NAMALWA (cell line): ENCODE measurements around the gene GGT7.
"Not testable (repeated sequence)": the region's sequence is repeated elsewhere in the genome, so short reads cannot be mapped to it uniquely, and the experiment has no call there.

Experiments used
- DNase-seq: peaks from one replicate; pipeline ENCODE4 v3.0.0-alpha.2; 2015; ENCODE audit warnings: low spot score

Gene GGT7

DNA sequence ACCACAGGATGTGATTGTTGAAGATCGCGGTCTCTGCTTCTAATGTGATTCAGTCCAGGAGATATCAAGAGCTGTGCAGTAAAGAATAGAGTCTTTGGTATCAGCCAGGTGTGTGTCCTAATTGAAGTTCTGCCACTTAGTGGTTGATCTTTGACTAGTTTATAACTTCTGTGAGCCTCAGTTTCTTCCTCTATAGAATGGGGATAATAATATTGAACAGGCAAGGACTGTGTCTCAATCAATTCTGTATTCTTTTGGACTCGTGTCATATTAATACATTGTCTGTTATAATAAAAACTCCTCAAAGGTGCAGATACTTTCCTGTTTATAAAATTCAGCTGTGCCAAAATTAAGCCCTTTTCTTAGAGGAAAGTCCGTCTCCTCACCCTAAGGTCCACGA is 24.1 kb downstream of the GGT7 start:
- no peak for DNase-seq

- no peak for DNase-seq
Measured at GRCh38 chr20:34843421-34843820, 29.2 kb downstream of the GGT7 start.

GRCh38 chr20:34842143-34842542 is 30.5 kb downstream of the GGT7 start:
- no peak for DNase-seq

DNA sequence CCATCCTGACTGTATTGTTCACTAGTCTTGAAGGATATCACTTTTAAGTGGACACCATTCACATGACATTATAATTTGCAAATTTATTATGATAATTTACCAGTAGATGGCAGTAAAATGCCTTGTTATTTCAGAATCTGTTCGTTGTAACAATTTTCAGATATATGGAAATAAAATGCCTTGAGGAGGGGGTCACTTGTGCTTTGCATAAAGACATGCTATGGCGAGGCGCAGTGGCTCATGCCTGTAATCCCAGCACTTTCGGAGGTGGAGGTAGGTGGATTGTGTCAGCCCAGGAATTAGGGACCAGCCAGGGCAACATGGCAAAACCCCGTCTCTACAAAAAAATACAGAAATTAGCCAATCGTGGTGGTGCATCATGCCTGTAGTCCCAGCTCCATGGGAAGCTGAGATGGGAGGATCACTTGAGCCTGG is 38.2 kb downstream of the GGT7 start:
- peak; percentile 75 for DNase-seq

- no peak for DNase-seq
Measured at GRCh38 chr20:34831936-34832335, 40.7 kb downstream of the GGT7 start.

- DNase-seq = peak; percentile 23
Measured at GRCh38 chr20:34829191-34829590, 43.5 kb downstream of the GGT7 start.

DNA sequence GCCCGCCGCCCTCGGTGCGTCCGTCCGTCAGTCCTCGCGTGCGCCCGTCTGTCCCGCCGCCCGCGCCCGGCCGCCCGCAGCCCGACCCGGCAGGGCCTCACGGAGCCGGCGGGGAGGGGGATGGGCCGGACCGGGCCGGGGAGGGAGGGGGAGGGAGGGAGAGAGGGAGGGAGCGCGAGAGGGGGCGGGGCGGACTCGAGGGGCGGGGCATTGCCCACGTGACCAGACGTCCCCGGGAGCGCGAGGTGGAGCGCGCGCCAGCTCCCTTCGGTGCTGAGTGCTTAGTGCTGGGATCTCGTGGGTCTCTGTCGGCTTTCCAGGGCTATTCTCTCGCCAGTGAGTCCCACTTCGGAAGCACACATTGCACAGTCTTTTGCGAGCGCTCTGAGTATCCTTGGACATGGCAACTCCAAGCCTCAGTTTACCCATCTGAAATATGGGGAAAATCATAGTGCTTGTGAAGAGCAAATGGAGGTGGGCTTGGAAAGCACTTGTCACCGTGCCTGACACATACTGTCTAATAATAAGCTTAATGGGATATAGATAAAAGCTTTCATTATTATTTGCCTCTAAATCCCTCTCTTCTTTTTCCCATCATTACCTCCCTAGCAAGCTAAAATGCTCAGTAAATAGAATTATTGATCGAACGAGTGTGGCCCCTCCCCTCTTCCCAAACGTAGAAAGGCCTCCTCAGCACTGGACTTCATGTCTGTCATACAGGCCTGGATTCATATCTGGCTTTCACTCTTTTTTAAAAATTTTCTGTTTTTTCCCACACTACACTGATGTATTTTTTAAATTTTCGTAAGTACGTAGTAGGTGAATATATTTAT is 46.9 kb downstream of the GGT7 start, which contains the start of gene NCOA6:
TSS of gene NCOA6 (minus strand) at position 122 of the 833 bp plus-strand sequence. CDS start 43,296 bp downstream, outside the sequence.
- DNase-seq = peak; percentile 75

DNA sequence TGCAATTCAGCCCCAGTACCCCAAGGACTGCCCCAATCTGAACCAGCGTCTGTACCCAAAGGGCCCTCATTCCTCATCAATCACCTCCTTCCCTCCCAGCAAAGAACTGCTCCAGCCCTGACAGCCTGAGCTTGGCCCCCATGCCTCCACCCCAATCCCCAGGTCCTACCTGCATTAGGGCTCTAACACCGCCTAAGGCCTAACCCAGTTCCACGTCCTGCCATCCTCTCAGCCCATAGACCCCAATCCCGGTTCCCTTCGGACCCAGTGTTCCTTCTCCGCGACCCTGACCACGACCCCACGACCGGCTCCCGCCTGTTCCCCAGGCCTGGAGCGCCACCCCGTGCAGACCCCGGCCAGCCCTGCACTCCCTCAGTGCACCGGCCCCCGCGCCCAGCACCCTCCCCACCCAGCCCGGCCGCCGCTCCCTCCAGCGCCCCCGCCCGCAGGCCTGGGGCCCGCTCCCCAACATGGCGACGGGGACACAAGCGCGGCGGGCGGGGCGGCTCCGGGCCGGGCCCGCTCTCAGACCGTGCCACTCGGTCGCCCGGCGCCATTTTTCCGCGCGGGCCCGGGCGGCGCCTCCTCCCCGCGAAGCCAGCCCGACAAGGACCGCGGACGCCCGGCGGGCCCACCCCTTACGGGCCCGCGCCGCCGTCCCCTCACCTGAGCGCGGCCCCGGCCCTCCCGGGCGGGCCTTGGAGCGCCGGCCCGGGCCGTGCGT is 47.7 kb downstream of the GGT7 start:
- peak; percentile 72 for DNase-seq

- DNase-seq = peak; percentile 82
Measured at GRCh38 chr20:34824452-34824805, 48.2 kb downstream of the GGT7 start.

- DNase-seq = no peak
Measured at GRCh38 chr20:34824026-34824425, 48.6 kb downstream of the GGT7 start.

DNA sequence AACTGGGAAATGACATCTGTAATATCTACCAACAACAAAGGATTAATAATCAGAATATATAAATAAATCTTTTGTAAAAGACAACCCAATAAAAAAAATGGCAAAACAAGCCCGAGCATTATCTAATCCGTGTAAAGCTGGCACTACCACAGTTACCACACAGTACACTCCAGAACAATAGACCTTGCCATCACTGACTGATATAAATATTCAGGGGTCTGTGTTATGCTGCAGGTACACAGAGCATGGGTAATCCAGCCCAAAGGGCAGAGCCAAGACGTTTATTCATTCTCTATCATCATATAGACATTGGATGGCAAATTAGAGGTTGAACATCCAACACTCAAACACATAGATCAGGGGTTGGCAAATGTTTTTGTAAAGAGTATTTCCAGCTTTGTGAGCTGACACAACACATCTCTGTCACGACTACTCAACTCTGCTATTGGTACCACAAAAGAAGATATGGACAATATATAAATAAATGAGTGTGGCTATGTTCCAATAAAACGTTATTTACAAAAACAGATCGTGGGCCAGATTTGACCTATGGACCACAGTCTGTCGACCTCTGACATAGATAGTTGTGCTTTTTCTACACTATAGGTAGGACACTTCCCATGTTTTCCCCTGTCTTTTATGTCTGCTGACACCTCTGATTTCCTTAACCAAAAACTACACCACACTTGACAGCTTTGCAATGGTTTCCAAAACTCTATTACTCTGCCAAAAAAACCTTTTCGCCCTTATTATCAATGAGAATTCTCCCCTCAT is 51.7 kb downstream of the GGT7 start:
- no peak for DNase-seq

DNA sequence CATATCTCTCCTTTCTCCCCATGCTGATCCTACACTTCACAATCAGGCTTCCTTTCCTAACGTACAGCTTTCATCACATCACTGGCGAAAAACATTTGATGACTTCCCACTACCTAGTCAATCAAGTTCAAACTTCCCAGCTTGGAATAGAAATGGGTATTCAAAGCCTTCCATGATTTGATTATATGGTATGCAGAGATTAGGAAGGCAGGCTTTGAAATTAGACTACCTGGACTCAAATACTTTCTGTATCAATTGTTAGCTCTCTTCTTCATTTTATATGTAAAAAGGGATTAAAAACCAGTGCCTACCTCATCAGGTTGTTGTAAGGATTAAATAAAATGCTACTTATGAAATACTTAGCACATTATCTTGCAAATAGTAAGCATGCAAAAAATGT is 54.9 kb downstream of the GGT7 start:
- DNase-seq = no peak

DNA sequence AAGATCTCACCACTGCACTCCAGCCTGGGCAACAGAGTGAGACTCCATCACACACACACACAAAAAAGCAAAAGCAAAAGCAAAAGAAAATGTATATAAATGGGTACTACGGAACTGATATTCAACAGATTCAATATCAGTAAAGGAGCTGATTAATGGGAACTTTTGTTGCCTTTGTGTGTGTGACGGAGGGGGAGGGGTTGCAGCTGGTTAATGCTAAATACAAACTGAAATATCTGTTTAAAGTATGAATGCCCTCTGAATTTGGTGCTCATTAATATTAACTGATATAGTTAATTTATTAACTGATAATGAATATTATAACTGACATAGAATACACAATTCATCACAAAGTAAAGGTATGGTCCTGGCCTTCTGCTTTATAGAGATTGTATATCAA is 55.6 kb downstream of the GGT7 start:
- DNase-seq = no peak

DNA sequence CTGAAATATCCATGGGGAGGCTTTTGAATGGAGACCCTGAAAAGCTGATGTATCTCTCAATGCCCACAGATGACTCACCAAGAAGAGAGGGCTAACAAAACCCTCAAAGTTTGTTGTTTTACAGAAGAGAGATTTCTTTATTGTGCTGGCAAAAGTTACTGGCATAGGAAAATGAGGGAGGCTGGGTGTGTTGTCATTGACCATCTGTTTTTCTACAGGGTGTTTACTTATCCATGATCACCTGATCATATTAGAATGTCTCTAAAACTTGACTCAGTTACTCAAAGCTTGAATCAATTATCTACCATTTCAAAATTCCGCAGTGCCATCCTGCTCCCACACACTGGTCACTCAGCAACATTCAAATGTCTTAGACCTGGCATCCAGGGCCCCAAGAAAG is 57.0 kb downstream of the GGT7 start:
- no peak for DNase-seq

DNA sequence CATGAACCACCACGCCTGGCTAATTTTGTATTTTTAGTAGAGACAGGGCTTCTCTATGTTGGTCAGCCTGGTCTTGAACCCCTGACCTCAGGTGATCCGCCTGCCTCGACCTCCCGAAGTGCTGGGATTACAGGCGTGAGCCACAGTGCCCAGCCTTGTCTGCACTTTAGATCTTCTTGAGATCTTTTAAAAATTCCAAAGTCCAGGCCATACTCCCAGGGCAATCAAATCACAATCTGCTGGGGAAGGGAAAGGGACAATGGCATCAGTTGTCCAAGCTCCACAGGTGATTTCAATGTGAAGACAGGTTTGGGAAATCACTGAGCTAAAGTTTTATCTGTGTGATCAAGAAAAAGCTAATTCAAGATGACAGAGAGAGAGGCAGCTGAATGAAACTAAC is 64.1 kb downstream of the GGT7 start:
- no peak for DNase-seq

DNA sequence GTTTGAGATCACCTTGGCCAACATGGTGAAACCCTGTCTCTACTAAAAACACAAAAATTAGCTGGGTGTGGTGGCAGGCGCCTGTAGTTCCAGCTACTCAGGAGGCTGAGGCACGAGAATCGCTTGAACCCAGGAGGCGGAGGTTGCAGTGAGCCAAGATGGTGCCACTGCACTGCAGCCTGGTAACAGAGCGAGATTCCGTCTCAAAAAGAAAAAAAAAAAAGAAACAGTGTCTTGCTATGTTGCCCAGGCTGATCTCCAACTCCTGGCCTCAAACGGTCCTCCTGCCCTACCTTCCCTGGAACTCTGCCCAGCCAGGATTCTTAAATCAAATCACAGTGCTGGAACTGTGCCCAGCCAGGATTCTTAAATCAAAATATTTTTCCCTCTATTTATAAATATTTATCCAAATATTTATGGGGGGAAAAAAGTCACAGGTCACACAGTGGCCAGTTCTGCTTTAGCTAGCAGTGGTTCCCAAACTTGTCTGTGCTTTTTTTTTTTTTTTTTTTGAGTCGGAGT is 64.7 kb downstream of the GGT7 start:
- not testable (repeated sequence) for DNase-seq

GRCh38 chr20:34806255-34806654 is 66.4 kb downstream of the GGT7 start:
- DNase-seq = no peak

- DNase-seq = no peak
Measured at GRCh38 chr20:34798871-34799270, 73.8 kb downstream of the GGT7 start.

GRCh38 chr20:34798328-34798727 is 74.3 kb downstream of the GGT7 start:
- no peak for DNase-seq

- no peak for DNase-seq
Measured at GRCh38 chr20:34797012-34797995, 75.4 kb downstream of the GGT7 start.
